HepG2 (cell line): Measurements from ENCODE around the gene SIRT6. TPM values are rescaled to one million over a fixed set of nuclear protein-coding genes. Genes with fewer than 3 reads are reported as not detected.

ENCODE experiments used
- ATAC-seq: fragments of 200-7000 bp; cut with Tn5 transposase; 3 replicates; pipeline ENCODE4 v1.9.1; 2020; ENCODE audit warnings: mild to moderate bottlenecking, moderate library complexity
- BruUV-seq: library from RNA; stranded (reverse); fragments of 400-500 nt; replicated peaks from 2 replicates; lab custom pipeline; 2021; lab: Mats Ljungman, UMichigan
- CTCF ChIA-PET: fragments of 300-600 bp; formaldehyde crosslinking; extraction: SDS; loops from one replicate; lab custom pipeline; 2021; ENCODE audit warnings: low total read pairs, inconsistent platforms, low intra/inter-chr PET ratio; lab: Yijun Ruan, JAX
- POLR2A ChIA-PET: fragments of 350-600 bp; sonication (Branson Sonifier 250); formaldehyde crosslinking; loops from one replicate; lab custom pipeline; 2020; ENCODE audit warnings: antibody characterized with exemption, inconsistent platforms; lab: Yijun Ruan, JAX
- DNase-seq: peaks from one replicate; pipeline ENCODE4 v3.0.0-alpha.2; 2015; ENCODE audit warnings: low spot score
- FAIRE-seq: peaks from 3 replicates; lab custom pipeline; 2011; peaks lifted over from hg19 to GRCh38; lab: Jason Lieb, UNC
- H2AFZ ChIP-seq: one replicate; pipeline ENCODE4 v1.6.1; 2011; ENCODE audit warnings: low read length, inconsistent platforms
- H3K27ac ChIP-seq: fragments of 300-600 bp; 3 replicates; pipeline ENCODE4 v1.8.0; 2011; ENCODE audit warnings: mixed run types, mild to moderate bottlenecking, mixed read lengths, low read length, inconsistent platforms; ENCODE audit not compliant: insufficient read depth; ENCODE audit errors: extremely low read length
- H3K27me3 ChIP-seq, 2 experiments: fragments of 200-600 bp in 1 of 2; 2 replicates in 1 of 2; 3 replicates in 1 of 2; pipeline versions ENCODE4 v1.6.0 to v1.8.0; 2011; ENCODE audit warnings: low read length in 2 of 2, mild to moderate bottlenecking in 2 of 2, moderate library complexity in 2 of 2, inconsistent platforms in 1 of 2; ENCODE audit not compliant: insufficient read depth in 2 of 2, control insufficient read depth in 1 of 2
- H3K36me3 ChIP-seq, 2 experiments: fragments of 200-600 bp in 1 of 2; replicated peaks in 1 of 2; 2 replicates in 1 of 2; 3 replicates in 1 of 2; pipeline versions ENCODE4 v1.5.1 to v1.8.0; 2011; ENCODE audit warnings: low read length in 2 of 2, inconsistent platforms in 1 of 2; ENCODE audit not compliant: insufficient read depth in 2 of 2, control insufficient read depth in 1 of 2
- H3K4me1 ChIP-seq: 2 replicates; pipeline ENCODE4 v1.5.1; 2012; ENCODE audit warnings: low read length, inconsistent platforms; ENCODE audit not compliant: insufficient read depth
- H3K4me2 ChIP-seq: 2 replicates; pipeline ENCODE4 v1.6.0; 2011; ENCODE audit warnings: low read depth, low read length, inconsistent platforms
- H3K4me3 ChIP-seq, 3 experiments: fragments of 200-600 bp in 1 of 3; sonication (generic), shearing (Covaris generic) in 1 of 3; replicated peaks in 1 of 3; 2 replicates each; pipeline ENCODE4 v1.5.1; 2011 to 2016; ENCODE audit warnings: low read length in 3 of 3, inconsistent platforms in 2 of 3, low read depth in 2 of 3, mild to moderate bottlenecking in 2 of 3, control low read depth in 1 of 3, mixed read lengths in 1 of 3; ENCODE audit not compliant: insufficient read depth in 1 of 3
- H3K79me2 ChIP-seq: one replicate; pipeline ENCODE4 v1.6.1; 2011; ENCODE audit warnings: low read length, inconsistent platforms; ENCODE audit not compliant: insufficient read depth
- H3K9ac ChIP-seq: 2 replicates; pipeline ENCODE4 v1.6.0; 2011; ENCODE audit warnings: mild to moderate bottlenecking, low read depth, low read length, inconsistent platforms; ENCODE audit not compliant: insufficient read depth
- H3K9me3 ChIP-seq: 2 replicates; pipeline ENCODE4 v1.5.1; 2012; ENCODE audit warnings: mild to moderate bottlenecking, low read length
- H4K20me1 ChIP-seq: 2 replicates; pipeline ENCODE4 v1.6.0; 2011; ENCODE audit warnings: inconsistent platforms, mild to moderate bottlenecking, low read length, moderate library complexity; ENCODE audit not compliant: insufficient read depth
- AHR ChIP-seq: IDR thresholded peaks from 2 replicates; pipeline ENCODE4 v1.6.1; 2018; ENCODE audit warnings: missing genetic modification reagents, missing compliant biosample characterization
- GATAD1 ChIP-seq: IDR thresholded peaks from 2 replicates; pipeline ENCODE4 v1.6.1; 2016; ENCODE audit warnings: missing genetic modification reagents, missing compliant biosample characterization
- HNRNPLL ChIP-seq: fragments of 200-400 bp; formaldehyde crosslinking; IDR thresholded peaks from 2 replicates; pipeline ENCODE4 v1.6.1; 2017; ENCODE audit warnings: mild to moderate bottlenecking, low read depth, low read length; ENCODE audit not compliant: poor library complexity, severe bottlenecking
- MEIS1 ChIP-seq: sonication (generic); formaldehyde crosslinking; IDR thresholded peaks from 2 replicates; pipeline ENCODE4 v1.9.0; 2021; ENCODE audit warnings: mild to moderate bottlenecking, missing genetic modification reagents, moderate library complexity, borderline replicate concordance
- NFRKB ChIP-seq: fragments of 450-650 bp; IDR thresholded peaks from 2 replicates; pipeline ENCODE4 v1.6.1; 2017
- RXRA ChIP-seq: sonication (generic); formaldehyde crosslinking; IDR thresholded peaks from 2 replicates; pipeline ENCODE4 v1.5.1; 2020; ENCODE audit warnings: missing genetic modification reagents
- SRY ChIP-seq: sonication (generic); formaldehyde crosslinking; IDR thresholded peaks from 2 replicates; pipeline ENCODE4 v1.8.0; 2022; ENCODE audit warnings: mild to moderate bottlenecking, missing genetic modification reagents
- TBX3 ChIP-seq: fragments of 450-650 bp; IDR thresholded peaks from 2 replicates; pipeline ENCODE4 v1.6.1; 2017; ENCODE audit warnings: antibody characterized with exemption, mild to moderate bottlenecking, inconsistent platforms, borderline replicate concordance
- ZNF143 ChIP-seq: sonication (generic); formaldehyde crosslinking; IDR thresholded peaks from 2 replicates; pipeline ENCODE4 v1.4.0; 2020; ENCODE audit warnings: missing genetic modification reagents
- ZZZ3 ChIP-seq: sonication (generic); formaldehyde crosslinking; IDR thresholded peaks from 2 replicates; pipeline ENCODE4 v1.4.0; 2020; ENCODE audit warnings: missing genetic modification reagents, mild to moderate bottlenecking, borderline replicate concordance
- WGBS: methylation state at CpG from one replicate; pipeline ENCODE4 v1.1.6; 2017; ENCODE audit warnings: low lambda C conversion rate; 5-methylcytosine and 5-hydroxymethylcytosine counted together
- in situ Hi-C: cut with HindIII; loops from 2 replicates; pipeline ENCODE4 v1.10.0; 2017; ENCODE audit warnings: low pct_unique_long_range_greater_than_20kb; ENCODE audit not compliant: extremely low pct_ligation_motif_present
- intact Hi-C: fragments of 100-400 bp; cut with micrococcal nuclease; formaldehyde crosslinking; loops from one replicate; pipeline ENCODE4 v1.10.0; 2022; ENCODE audit not compliant: unreplicated experiment
- polyA plus RNA-seq, 8 experiments: library from polyadenylated mRNA; depleted of rRNA in 3 of 8; stranded (reverse) in 7 of 8; unstranded in 1 of 8; fragments of >200 nt; fragmentation: Illumina TruSeq in 4 of 8; extraction: Trizol in 4 of 8; gene quantifications; 2 replicates each; pipeline versions ENCODE4 v1.2.1 to v1.2.3, GENCODE V29; 2011 to 2016; ENCODE audit warnings: low read depth in 4 of 8, missing spikeins in 1 of 8, mixed read lengths in 1 of 8; ENCODE audit not compliant: insufficient read depth in 1 of 8
- total RNA-seq, 5 experiments: library from RNA; depleted of rRNA; stranded (reverse); fragments of >200 nt; fragmentation: Illumina TruSeq; extraction: Trizol; gene quantifications; 2 replicates each; pipeline ENCODE4 v1.2.3, GENCODE V29; 2016; ENCODE audit warnings: low read depth in 1 of 5
- TF ChIP-seq, protein P1 (sequence below): sonication (generic); formaldehyde crosslinking; IDR thresholded peaks from 2 replicates; pipeline ENCODE4 v1.4.0; 2020; ENCODE audit warnings: mild to moderate bottlenecking, missing genetic modification reagents
- TF ChIP-seq, protein P2 (sequence below): sonication (generic); formaldehyde crosslinking; IDR thresholded peaks from 2 replicates; pipeline ENCODE4 v1.4.0; 2020; ENCODE audit warnings: missing genetic modification reagents

SIRT6 gene
- total and polyA plus RNA-seq, 2 of the 13 experiments (the other 11 are each of a cell fraction or from before 2014, with no cell fraction given): 11.0 to 18.4 TPM

DNA sequence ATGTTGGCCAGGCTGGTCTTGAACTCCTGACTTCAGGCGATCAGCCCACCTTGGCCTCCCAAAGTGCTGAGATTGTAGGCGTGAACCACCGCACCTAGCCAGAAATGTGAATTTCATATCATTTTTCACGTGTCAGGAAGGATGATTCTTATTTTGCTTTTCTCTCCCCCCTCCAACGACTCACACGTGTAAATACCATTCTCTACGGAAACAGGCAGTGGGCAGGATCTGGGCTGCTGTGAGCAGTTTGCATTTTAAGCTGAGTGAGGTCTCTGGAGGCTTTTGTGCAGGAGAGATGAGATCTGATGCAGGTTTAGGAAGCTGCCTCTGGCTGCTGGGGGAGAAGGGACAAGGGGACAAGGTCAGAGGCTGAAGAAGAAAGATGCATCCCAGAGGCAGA lies 12.0 kb upstream of the SIRT6 start:
- FAIRE-seq: no peak
- H3K36me3 ChIP-seq: no peaks in the 10 kb centered on the region
- H3K79me2 ChIP-seq: no peaks in the 10 kb centered on the region
- peaks cover 1 to 21% of the 10 kb centered on the region in 2 experiments; a peak in 3 of 5 replicates for H3K27me3 ChIP-seq
- H4K20me1 ChIP-seq: no peaks in the 10 kb centered on the region
- no peak overlapping the region for H3K4me2 ChIP-seq
- TF ChIP-seq, protein P1, sequence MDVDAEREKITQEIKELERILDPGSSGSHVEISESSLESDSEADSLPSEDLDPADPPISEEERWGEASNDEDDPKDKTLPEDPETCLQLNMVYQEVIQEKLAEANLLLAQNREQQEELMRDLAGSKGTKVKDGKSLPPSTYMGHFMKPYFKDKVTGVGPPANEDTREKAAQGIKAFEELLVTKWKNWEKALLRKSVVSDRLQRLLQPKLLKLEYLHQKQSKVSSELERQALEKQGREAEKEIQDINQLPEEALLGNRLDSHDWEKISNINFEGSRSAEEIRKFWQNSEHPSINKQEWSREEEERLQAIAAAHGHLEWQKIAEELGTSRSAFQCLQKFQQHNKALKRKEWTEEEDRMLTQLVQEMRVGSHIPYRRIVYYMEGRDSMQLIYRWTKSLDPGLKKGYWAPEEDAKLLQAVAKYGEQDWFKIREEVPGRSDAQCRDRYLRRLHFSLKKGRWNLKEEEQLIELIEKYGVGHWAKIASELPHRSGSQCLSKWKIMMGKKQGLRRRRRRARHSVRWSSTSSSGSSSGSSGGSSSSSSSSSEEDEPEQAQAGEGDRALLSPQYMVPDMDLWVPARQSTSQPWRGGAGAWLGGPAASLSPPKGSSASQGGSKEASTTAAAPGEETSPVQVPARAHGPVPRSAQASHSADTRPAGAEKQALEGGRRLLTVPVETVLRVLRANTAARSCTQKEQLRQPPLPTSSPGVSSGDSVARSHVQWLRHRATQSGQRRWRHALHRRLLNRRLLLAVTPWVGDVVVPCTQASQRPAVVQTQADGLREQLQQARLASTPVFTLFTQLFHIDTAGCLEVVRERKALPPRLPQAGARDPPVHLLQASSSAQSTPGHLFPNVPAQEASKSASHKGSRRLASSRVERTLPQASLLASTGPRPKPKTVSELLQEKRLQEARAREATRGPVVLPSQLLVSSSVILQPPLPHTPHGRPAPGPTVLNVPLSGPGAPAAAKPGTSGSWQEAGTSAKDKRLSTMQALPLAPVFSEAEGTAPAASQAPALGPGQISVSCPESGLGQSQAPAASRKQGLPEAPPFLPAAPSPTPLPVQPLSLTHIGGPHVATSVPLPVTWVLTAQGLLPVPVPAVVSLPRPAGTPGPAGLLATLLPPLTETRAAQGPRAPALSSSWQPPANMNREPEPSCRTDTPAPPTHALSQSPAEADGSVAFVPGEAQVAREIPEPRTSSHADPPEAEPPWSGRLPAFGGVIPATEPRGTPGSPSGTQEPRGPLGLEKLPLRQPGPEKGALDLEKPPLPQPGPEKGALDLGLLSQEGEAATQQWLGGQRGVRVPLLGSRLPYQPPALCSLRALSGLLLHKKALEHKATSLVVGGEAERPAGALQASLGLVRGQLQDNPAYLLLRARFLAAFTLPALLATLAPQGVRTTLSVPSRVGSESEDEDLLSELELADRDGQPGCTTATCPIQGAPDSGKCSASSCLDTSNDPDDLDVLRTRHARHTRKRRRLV: no peak
- TF ChIP-seq TBX3 (no peak), MEIS1 (CRISPR knock-in tag) (no peak), AHR (CRISPR knock-in tag) (no peak), SRY (CRISPR knock-in tag) (no peak), NFRKB (no peak), ZNF143 (no peak), GATAD1 (CRISPR knock-in tag) (no peak), HNRNPLL (no peak), RXRA (CRISPR knock-in tag) (no peak), ZZZ3 (no peak)
- TF ChIP-seq, protein P2, sequence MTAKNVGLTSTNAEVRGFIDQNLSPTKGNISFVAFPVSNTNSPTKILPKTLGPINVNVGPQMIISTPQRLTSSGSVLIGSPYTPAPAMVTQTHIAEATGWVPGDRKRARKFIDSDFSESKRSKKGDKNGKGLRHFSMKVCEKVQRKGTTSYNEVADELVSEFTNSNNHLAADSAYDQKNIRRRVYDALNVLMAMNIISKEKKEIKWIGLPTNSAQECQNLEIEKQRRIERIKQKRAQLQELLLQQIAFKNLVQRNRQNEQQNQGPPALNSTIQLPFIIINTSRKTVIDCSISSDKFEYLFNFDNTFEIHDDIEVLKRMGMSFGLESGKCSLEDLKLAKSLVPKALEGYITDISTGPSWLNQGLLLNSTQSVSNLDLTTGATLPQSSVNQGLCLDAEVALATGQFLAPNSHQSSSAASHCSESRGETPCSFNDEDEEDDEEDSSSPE: no peak
- TF ChIP-seq, all 625 proteins: peak for 0
- in situ Hi-C loops (no loop called here), intact Hi-C loops (no loop called here)
- 42% methylated on average over 7 of the region's 7 CpGs for WGBS
- H2AFZ ChIP-seq: no peak overlapping the region
- ChIA-PET CTCF (no interaction called here), POLR2A (no interaction called here)
- DNase-seq: no peak
- H3K27ac ChIP-seq: no peak overlapping the region
- ATAC-seq: no peak
- no peak overlapping the region for H3K4me3 ChIP-seq
- peaks cover 26% of the 10 kb centered on the region for H3K4me1 ChIP-seq
- H3K9ac ChIP-seq: no peak overlapping the region
- no peaks in the 10 kb centered on the region for H3K9me3 ChIP-seq
- BruUV-seq: no TSS peak
